NCI-H187 treated with DMSO at 0.1 percent for 48 hours (cell line): ENCODE results near the gene GOLPH3.
"Not testable (repeated sequence)": the region's sequence is repeated elsewhere in the genome, so short reads cannot be mapped to it uniquely, and the experiment has no call there.

Experiments
- DNase-seq: peaks from one replicate; lab custom pipeline; 2025; lab: John Stamatoyannopoulos, UW

The GOLPH3 gene

GRCh38 chr5:32135086-32135485, 39.0 kb downstream of the GOLPH3 start:
- DNase-seq: no peak

- DNase-seq: no peak
Observed at GRCh38 chr5:32132757-32133156, 41.4 kb downstream of the GOLPH3 start.

- no peak for DNase-seq
Observed at GRCh38 chr5:32131604-32132003, 42.5 kb downstream of the GOLPH3 start.

- no peak for DNase-seq
Observed at GRCh38 chr5:32130865-32131264, 43.3 kb downstream of the GOLPH3 start.

GRCh38 chr5:32129074-32129598, 45.0 kb downstream of the GOLPH3 start:
- no peak for DNase-seq

GRCh38 chr5:32127711-32128110, 46.4 kb downstream of the GOLPH3 start:
- no peak for DNase-seq

- DNase-seq: no peak
Observed at GRCh38 chr5:32126691-32127090, 47.4 kb downstream of the GOLPH3 start.

GRCh38 chr5:32123889-32124676, 50.0 kb downstream of the GOLPH3 start:
- no peak for DNase-seq

- no peak for DNase-seq
Observed at GRCh38 chr5:32123058-32123805, 50.9 kb downstream of the GOLPH3 start.

- not testable (repeated sequence) for DNase-seq
Observed at GRCh38 chr5:32118922-32119321, 55.2 kb downstream of the GOLPH3 start.

- DNase-seq: no peak
Observed at GRCh38 chr5:32116574-32117313, 57.4 kb downstream of the GOLPH3 start.

GRCh38 chr5:32115985-32116384, 58.1 kb downstream of the GOLPH3 start:
- DNase-seq: no peak

GRCh38 chr5:32110111-32110696, 63.9 kb downstream of the GOLPH3 start:
- DNase-seq: no peak

GRCh38 chr5:32109236-32109635, 64.9 kb downstream of the GOLPH3 start:
- no peak for DNase-seq

- DNase-seq: no peak
Observed at GRCh38 chr5:32108167-32108566, 66.0 kb downstream of the GOLPH3 start.

- no peak for DNase-seq
Observed at GRCh38 chr5:32107291-32107690, 66.8 kb downstream of the GOLPH3 start.

GRCh38 chr5:32103521-32103920, 70.6 kb downstream of the GOLPH3 start:
- no peak for DNase-seq

- DNase-seq: no peak
Observed at GRCh38 chr5:32102254-32102986, 71.7 kb downstream of the GOLPH3 start.

- no peak for DNase-seq
Observed at GRCh38 chr5:32100691-32101302, 73.3 kb downstream of the GOLPH3 start.

- no peak for DNase-seq
Observed at GRCh38 chr5:32100230-32100629, 73.9 kb downstream of the GOLPH3 start.

- no peak for DNase-seq
Observed at GRCh38 chr5:32099486-32100035, 74.6 kb downstream of the GOLPH3 start.
